SK-N-SH (cell line): ENCODE measurements around the gene CSH2.

Source experiments
- POLR2AphosphoS5 ChIP-seq: IDR thresholded peaks from 2 replicates; pipeline ENCODE4 v1.6.1; 2012; ENCODE audit warnings: low read depth, low read length
- TAF1 ChIP-seq: IDR thresholded peaks from 2 replicates; pipeline ENCODE4 v1.6.1; 2012; ENCODE audit warnings: low read depth, mild to moderate bottlenecking, low read length, moderate library complexity, borderline replicate concordance
- TF ChIP-seq, protein P1 (sequence below): fragments of 200-600 bp; sonication (generic); IDR thresholded peaks from 2 replicates; pipeline ENCODE4 v1.6.1; 2017; ENCODE audit warnings: antibody characterized with exemption, mild to moderate bottlenecking, moderate library complexity
- TF ChIP-seq, protein P2 (sequence below): IDR thresholded peaks from 2 replicates; pipeline ENCODE4 v1.6.1; 2012; ENCODE audit warnings: mild to moderate bottlenecking, low read depth, low read length, moderate library complexity

DNA sequence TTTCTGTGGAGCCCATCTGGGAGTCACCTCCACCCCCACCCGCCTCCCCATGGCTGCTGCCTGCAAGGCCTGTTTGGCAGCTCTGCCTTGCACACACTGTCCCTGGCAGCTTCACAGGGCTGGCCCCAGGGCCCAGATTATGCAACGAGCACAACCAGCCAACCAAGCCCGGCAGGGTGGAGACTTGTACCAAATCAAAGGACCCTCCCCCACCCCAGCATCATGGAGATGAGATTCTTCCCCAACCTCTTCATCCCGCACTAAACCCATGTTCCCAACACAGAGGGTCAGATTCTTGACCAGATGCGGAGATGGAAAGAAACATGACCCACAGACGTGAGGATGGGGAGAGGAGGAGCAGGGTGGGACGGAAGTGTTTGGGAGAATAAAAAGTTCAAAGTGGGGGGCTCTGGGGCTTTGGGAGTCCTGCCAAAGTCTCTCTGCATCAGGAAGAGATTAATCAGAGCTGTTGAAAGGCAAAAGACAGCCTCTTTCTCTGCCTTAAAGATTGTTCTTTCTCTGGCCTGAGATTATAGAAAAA lies 34.8 kb downstream of the CSH2 start:
- TF ChIP-seq, protein P1, sequence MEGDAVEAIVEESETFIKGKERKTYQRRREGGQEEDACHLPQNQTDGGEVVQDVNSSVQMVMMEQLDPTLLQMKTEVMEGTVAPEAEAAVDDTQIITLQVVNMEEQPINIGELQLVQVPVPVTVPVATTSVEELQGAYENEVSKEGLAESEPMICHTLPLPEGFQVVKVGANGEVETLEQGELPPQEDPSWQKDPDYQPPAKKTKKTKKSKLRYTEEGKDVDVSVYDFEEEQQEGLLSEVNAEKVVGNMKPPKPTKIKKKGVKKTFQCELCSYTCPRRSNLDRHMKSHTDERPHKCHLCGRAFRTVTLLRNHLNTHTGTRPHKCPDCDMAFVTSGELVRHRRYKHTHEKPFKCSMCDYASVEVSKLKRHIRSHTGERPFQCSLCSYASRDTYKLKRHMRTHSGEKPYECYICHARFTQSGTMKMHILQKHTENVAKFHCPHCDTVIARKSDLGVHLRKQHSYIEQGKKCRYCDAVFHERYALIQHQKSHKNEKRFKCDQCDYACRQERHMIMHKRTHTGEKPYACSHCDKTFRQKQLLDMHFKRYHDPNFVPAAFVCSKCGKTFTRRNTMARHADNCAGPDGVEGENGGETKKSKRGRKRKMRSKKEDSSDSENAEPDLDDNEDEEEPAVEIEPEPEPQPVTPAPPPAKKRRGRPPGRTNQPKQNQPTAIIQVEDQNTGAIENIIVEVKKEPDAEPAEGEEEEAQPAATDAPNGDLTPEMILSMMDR, result no peak
- TF ChIP-seq, protein P2, sequence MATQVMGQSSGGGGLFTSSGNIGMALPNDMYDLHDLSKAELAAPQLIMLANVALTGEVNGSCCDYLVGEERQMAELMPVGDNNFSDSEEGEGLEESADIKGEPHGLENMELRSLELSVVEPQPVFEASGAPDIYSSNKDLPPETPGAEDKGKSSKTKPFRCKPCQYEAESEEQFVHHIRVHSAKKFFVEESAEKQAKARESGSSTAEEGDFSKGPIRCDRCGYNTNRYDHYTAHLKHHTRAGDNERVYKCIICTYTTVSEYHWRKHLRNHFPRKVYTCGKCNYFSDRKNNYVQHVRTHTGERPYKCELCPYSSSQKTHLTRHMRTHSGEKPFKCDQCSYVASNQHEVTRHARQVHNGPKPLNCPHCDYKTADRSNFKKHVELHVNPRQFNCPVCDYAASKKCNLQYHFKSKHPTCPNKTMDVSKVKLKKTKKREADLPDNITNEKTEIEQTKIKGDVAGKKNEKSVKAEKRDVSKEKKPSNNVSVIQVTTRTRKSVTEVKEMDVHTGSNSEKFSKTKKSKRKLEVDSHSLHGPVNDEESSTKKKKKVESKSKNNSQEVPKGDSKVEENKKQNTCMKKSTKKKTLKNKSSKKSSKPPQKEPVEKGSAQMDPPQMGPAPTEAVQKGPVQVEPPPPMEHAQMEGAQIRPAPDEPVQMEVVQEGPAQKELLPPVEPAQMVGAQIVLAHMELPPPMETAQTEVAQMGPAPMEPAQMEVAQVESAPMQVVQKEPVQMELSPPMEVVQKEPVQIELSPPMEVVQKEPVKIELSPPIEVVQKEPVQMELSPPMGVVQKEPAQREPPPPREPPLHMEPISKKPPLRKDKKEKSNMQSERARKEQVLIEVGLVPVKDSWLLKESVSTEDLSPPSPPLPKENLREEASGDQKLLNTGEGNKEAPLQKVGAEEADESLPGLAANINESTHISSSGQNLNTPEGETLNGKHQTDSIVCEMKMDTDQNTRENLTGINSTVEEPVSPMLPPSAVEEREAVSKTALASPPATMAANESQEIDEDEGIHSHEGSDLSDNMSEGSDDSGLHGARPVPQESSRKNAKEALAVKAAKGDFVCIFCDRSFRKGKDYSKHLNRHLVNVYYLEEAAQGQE, result no peak
- TF ChIP-seq POLR2AphosphoS5 (no peak), TAF1 (no peak)
